ENCODE results near the gene NEUROG1.

The NEUROG1 gene

GRCh38 chr5:135549413-135549812 is 13.6 kb upstream of the NEUROG1 start:
- no peak overlapping the region for H3K4me3 ChIP-seq (IDR thresholded peaks at IDR 0.05; ENCODE audit: insufficient read depth, low read depth, low read length)
- no peak overlapping the region for H3K27ac ChIP-seq
- H3K9ac ChIP-seq, result no peak overlapping the region
- no peaks in the 10 kb centered on the region for H4K20me1 ChIP-seq (ENCODE audit: insufficient read depth)
- H3K79me2 ChIP-seq (ENCODE audit: insufficient read depth, low read depth), result no peaks in the 10 kb centered on the region
- no peak overlapping the region for H3K4me2 ChIP-seq
- H2AFZ ChIP-seq (ENCODE audit: low read depth), result no peak overlapping the region
- peaks cover 21% of the 10 kb centered on the region for H3K4me1 ChIP-seq (ENCODE audit: low read depth, poor library complexity, severe bottlenecking)
- H3K36me3 ChIP-seq (ENCODE audit: insufficient read depth), result no peaks in the 10 kb centered on the region
- TF ChIP-seq CTCF (conservative IDR thresholded peaks at IDR 0.05; ENCODE audit: low read depth, low read length), result no peak
- no peaks in the 10 kb centered on the region for H3K27me3 ChIP-seq (ENCODE audit: insufficient read depth, low read depth)

GRCh38 chr5:135547590-135548254 is 12.0 kb upstream of the NEUROG1 start:
- H3K79me2 ChIP-seq (ENCODE audit: insufficient read depth, low read depth), result no peaks in the 10 kb centered on the region
- no peaks in the 10 kb centered on the region for H3K36me3 ChIP-seq (ENCODE audit: insufficient read depth)
- H3K4me1 ChIP-seq (ENCODE audit: low read depth, poor library complexity, severe bottlenecking), result peaks cover 30% of the 10 kb centered on the region
- no peak overlapping the region for H3K4me3 ChIP-seq (IDR thresholded peaks at IDR 0.05; ENCODE audit: insufficient read depth, low read depth, low read length)
- H2AFZ ChIP-seq (ENCODE audit: low read depth), result no peak overlapping the region
- H3K4me2 ChIP-seq, result peak overlapping the region; percentile 45; the same call in 1 of the 2 replicates
- TF ChIP-seq CTCF (conservative IDR thresholded peaks at IDR 0.05; ENCODE audit: low read depth, low read length), result no peak
- no peaks in the 10 kb centered on the region for H3K27me3 ChIP-seq (ENCODE audit: insufficient read depth, low read depth)
- H3K9ac ChIP-seq, result no peak overlapping the region
- H3K27ac ChIP-seq, result no peak overlapping the region
- H4K20me1 ChIP-seq (ENCODE audit: insufficient read depth), result no peaks in the 10 kb centered on the region

- Histone ChIP-seq H3K27ac (no peak overlapping the region), H3K27me3 (ENCODE audit: insufficient read depth, low read depth) (no peaks in the 10 kb centered on the region), H3K4me3 (IDR thresholded peaks at IDR 0.05; ENCODE audit: insufficient read depth, low read depth, low read length) (no peak overlapping the region), H3K4me2 (peak overlapping the region; percentile 45; the same call in 1 of the 2 replicates), H3K36me3 (ENCODE audit: insufficient read depth) (no peaks in the 10 kb centered on the region), H3K79me2 (ENCODE audit: insufficient read depth, low read depth) (no peaks in the 10 kb centered on the region), H2AFZ (ENCODE audit: low read depth) (no peak overlapping the region), H3K9ac (no peak overlapping the region), H3K4me1 (ENCODE audit: low read depth, poor library complexity, severe bottlenecking) (peaks cover 36% of the 10 kb centered on the region), H4K20me1 (ENCODE audit: insufficient read depth) (no peaks in the 10 kb centered on the region)
- no peak for TF ChIP-seq CTCF (conservative IDR thresholded peaks at IDR 0.05; ENCODE audit: low read depth, low read length)
Observed at GRCh38 chr5:135546912-135547311, 11.1 kb upstream of the NEUROG1 start.

- Histone ChIP-seq H3K4me2 (no peak overlapping the region), H3K36me3 (ENCODE audit: insufficient read depth) (no peaks in the 10 kb centered on the region), H3K4me3 (IDR thresholded peaks at IDR 0.05; ENCODE audit: insufficient read depth, low read depth, low read length) (no peak overlapping the region), H3K4me1 (ENCODE audit: low read depth, poor library complexity, severe bottlenecking) (peaks cover 36% of the 10 kb centered on the region), H3K27ac (no peak overlapping the region), H3K9ac (no peak overlapping the region), H3K27me3 (ENCODE audit: insufficient read depth, low read depth) (no peaks in the 10 kb centered on the region), H3K79me2 (ENCODE audit: insufficient read depth, low read depth) (no peaks in the 10 kb centered on the region), H2AFZ (ENCODE audit: low read depth) (no peak overlapping the region), H4K20me1 (ENCODE audit: insufficient read depth) (no peaks in the 10 kb centered on the region)
- TF ChIP-seq CTCF (conservative IDR thresholded peaks at IDR 0.05; ENCODE audit: low read depth, low read length), result no peak
Observed at GRCh38 chr5:135546101-135546500, 10.3 kb upstream of the NEUROG1 start.
